OCI-LY1 (cell line): ENCODE results near the gene GMDS.
A peak's percentile ranks its signal among the peaks of the same experiment; 100 is the strongest.

Experiments used
- H2AFZ ChIP-seq: fragments of 200-600 bp; sonication (generic), shearing (Covaris generic); 2 replicates; pipeline ENCODE4 v1.6.0; 2014; ENCODE audit warnings: antibody characterized with exemption, mild to moderate bottlenecking, low read length
- H3F3A ChIP-seq: fragments of 200-600 bp; sonication (generic), shearing (Covaris generic); 2 replicates; pipeline ENCODE4 v1.6.0; 2014; ENCODE audit warnings: mild to moderate bottlenecking, antibody characterized with exemption, low read length, moderate library complexity; ENCODE audit not compliant: insufficient read depth
- H3K27ac ChIP-seq: fragments of 200-600 bp; sonication (generic); 2 replicates; pipeline ENCODE4 v1.5.1; 2014; ENCODE audit warnings: low read length, mixed run types, mild to moderate bottlenecking, low read depth; ENCODE audit not compliant: poor library complexity, severe bottlenecking
- H3K27me3 ChIP-seq: fragments of 200-600 bp; sonication (generic); 2 replicates; pipeline ENCODE4 v1.6.0; 2014; ENCODE audit warnings: antibody characterized with exemption, mild to moderate bottlenecking, low read length, moderate library complexity; ENCODE audit not compliant: insufficient read depth
- H3K36me3 ChIP-seq: fragments of 200-600 bp; sonication (generic); 2 replicates; pipeline ENCODE4 v1.6.1; 2014; ENCODE audit warnings: mild to moderate bottlenecking, antibody characterized with exemption, low read length, moderate library complexity, mixed read lengths; ENCODE audit not compliant: insufficient read depth
- H3K4me1 ChIP-seq: fragments of 200-600 bp; sonication (generic); 2 replicates; pipeline ENCODE4 v1.5.1; 2014; ENCODE audit warnings: mild to moderate bottlenecking, low read length, moderate library complexity; ENCODE audit not compliant: insufficient read depth, severe bottlenecking
- H3K4me2 ChIP-seq: fragments of 200-600 bp; sonication (generic), shearing (Covaris generic); 2 replicates; pipeline ENCODE4 v1.6.1; 2014; ENCODE audit warnings: low read length
- H3K4me3 ChIP-seq: fragments of 200-600 bp; sonication (generic); 2 replicates; pipeline ENCODE4 v1.5.1; 2014; ENCODE audit warnings: low read length, low read depth, mild to moderate bottlenecking, mixed read lengths; ENCODE audit not compliant: poor library complexity, severe bottlenecking
- H3K79me2 ChIP-seq: fragments of 200-600 bp; shearing (Covaris generic); 2 replicates; pipeline ENCODE4 v1.6.1; 2016; ENCODE audit warnings: mixed run types, low read length, mixed read lengths; ENCODE audit not compliant: insufficient read depth
- H3K9ac ChIP-seq: fragments of 200-600 bp; sonication (generic), shearing (Covaris generic); 2 replicates; pipeline ENCODE4 v1.6.1; 2014; ENCODE audit warnings: mild to moderate bottlenecking, low read length, mixed read lengths
- H3K9me2 ChIP-seq: fragments of 200-600 bp; sonication (generic), shearing (Covaris generic); 2 replicates; pipeline ENCODE4 v1.6.1; 2014; ENCODE audit warnings: low read depth, mild to moderate bottlenecking, low read length, mixed read lengths
- H3K9me3 ChIP-seq: fragments of 200-600 bp; shearing (Covaris generic); 2 replicates; pipeline ENCODE4 v1.6.1; 2014; ENCODE audit warnings: low read length, mixed read lengths
- H4K20me1 ChIP-seq: fragments of 200-600 bp; sonication (generic), shearing (Covaris generic); 2 replicates; pipeline ENCODE4 v1.6.0; 2016; ENCODE audit warnings: mild to moderate bottlenecking, low read length; ENCODE audit not compliant: insufficient read depth
- EZH2 ChIP-seq: fragments of 200-600 bp; sonication (generic), shearing (Covaris generic); IDR thresholded peaks from 2 replicates; pipeline ENCODE4 v1.8.0; 2017; ENCODE audit warnings: borderline replicate concordance, mixed run types, mild to moderate bottlenecking, antibody characterized with exemption, low read length, moderate library complexity, mixed read lengths
- TF ChIP-seq, protein P1 (sequence below): fragments of 200-600 bp; sonication (generic), shearing (Covaris generic); IDR thresholded peaks from 2 replicates; pipeline ENCODE4 v1.5.1; 2017; ENCODE audit warnings: mild to moderate bottlenecking, antibody characterized with exemption, low read length, moderate library complexity, mixed read lengths

Gene GMDS

DNA sequence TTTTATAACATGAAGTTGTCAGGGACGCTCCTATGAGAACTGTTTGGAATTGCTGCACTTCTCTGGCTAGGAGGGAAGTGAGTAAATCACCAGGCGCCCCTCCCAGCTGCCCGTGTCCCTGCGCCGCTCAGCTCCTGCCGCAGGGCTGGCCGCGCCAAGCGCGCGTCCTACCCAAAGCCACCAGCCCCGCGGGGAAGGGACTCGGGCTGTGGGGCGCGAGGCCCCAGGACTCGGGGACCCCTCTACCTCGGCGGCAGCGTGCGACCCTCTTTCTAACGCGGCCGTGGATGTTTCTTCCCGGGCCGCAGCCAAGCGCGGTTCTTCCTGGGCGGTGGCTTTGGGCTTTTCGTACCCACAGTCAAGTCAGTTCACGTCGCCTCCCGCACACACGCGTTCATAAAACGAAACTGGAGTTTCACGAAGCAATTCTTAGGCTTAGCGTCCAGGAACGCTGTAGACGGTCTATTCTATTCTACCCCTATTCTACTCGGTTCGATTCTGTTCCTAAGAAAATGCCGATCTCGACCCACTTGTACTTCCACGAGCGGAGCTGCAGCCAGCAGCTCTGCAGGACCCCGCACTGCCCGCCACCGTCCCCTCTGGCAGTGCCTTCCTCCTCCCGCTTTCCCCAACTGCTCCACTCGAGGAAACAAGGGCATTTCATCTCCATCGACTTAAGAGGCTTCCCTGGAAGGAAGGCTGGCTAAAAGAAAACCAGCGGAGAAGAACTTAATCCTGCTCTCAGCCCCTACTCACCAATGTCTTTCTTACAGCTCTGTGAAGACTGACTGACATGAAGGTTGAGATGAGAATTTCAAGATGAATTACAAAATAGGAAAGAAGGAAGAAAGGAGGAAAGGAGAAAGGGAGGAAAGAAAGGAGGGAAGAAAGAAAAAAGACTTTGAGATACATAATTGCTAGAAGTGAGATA, 620.3 kb downstream of the GMDS start:
- no peaks in the 10 kb centered on the region for H3K9me2 ChIP-seq
- H3K4me2 ChIP-seq, result peak overlapping the region; percentile 4; the same call in 1 of the 2 replicates
- H3K9ac ChIP-seq, result no peak overlapping the region
- H3K36me3 ChIP-seq, result peaks cover 46% of the 10 kb centered on the region
- no peaks in the 10 kb centered on the region for H3K79me2 ChIP-seq
- no peak overlapping the region for H2AFZ ChIP-seq
- peaks cover 13% of the 10 kb centered on the region; the same call in 1 of the 2 replicates for H3K27me3 ChIP-seq
- no peak overlapping the region for H3K4me3 ChIP-seq
- H3K27ac ChIP-seq, result no peak overlapping the region
- no peaks in the 10 kb centered on the region for H3F3A ChIP-seq
- no peaks in the 10 kb centered on the region for H4K20me1 ChIP-seq
- TF ChIP-seq, protein P1, sequence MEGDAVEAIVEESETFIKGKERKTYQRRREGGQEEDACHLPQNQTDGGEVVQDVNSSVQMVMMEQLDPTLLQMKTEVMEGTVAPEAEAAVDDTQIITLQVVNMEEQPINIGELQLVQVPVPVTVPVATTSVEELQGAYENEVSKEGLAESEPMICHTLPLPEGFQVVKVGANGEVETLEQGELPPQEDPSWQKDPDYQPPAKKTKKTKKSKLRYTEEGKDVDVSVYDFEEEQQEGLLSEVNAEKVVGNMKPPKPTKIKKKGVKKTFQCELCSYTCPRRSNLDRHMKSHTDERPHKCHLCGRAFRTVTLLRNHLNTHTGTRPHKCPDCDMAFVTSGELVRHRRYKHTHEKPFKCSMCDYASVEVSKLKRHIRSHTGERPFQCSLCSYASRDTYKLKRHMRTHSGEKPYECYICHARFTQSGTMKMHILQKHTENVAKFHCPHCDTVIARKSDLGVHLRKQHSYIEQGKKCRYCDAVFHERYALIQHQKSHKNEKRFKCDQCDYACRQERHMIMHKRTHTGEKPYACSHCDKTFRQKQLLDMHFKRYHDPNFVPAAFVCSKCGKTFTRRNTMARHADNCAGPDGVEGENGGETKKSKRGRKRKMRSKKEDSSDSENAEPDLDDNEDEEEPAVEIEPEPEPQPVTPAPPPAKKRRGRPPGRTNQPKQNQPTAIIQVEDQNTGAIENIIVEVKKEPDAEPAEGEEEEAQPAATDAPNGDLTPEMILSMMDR, result no peak
- no peak for TF ChIP-seq EZH2
- H3K4me1 ChIP-seq, result peaks cover 8% of the 10 kb centered on the region
- no peaks in the 10 kb centered on the region for H3K9me3 ChIP-seq

DNA sequence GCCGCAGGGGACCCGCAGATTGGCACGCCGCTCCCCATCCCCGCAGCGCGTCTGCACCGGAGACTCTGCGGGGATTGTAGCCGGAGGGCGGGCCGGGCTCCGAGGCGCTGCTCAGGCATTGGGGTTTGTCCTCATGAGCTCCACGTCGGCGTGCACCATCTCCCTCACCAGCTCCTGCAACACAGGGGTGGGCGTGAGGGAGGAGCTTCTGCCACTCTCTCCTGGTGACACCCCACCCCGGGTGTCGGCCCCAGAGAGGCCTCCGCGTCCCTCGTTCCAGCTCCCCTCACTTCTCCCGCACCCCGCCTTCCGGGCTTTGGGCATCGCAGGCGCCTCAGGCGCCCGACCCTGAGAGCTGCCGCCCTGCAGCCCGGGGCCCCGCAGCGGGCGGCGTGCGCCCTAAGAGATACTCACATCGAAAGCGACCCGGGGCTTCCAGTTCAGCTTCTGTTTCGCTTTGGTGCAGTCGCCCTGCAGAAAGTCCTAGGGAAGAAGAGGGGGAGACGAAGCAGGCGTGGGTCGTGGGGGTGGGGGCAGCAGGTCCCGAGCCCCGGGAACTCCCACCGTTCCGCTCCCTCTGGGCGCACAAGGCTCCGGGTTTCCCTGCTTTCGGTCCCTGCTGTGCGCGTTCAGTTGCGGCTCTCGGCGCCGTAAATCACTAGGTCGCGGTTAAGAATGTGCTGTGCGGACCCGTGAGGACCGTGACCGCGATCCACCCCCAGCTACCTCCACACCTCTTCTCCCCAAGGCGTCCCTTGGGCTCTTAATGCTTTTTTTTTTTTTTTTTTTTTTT, 621.2 kb downstream of the GMDS start:
- H3K27me3 ChIP-seq, result peaks cover 13% of the 10 kb centered on the region; the same call in 1 of the 2 replicates
- H3F3A ChIP-seq, result no peaks in the 10 kb centered on the region
- H3K27ac ChIP-seq, result no peak overlapping the region
- no peaks in the 10 kb centered on the region for H4K20me1 ChIP-seq
- H3K4me3 ChIP-seq, result no peak overlapping the region
- H3K79me2 ChIP-seq, result no peaks in the 10 kb centered on the region
- no peaks in the 10 kb centered on the region for H3K9me3 ChIP-seq
- H3K36me3 ChIP-seq, result peaks cover 41% of the 10 kb centered on the region
- no peak overlapping the region for H2AFZ ChIP-seq
- peak overlapping the region; percentile 4; the same call in 1 of the 2 replicates for H3K4me2 ChIP-seq
- no peaks in the 10 kb centered on the region for H3K9me2 ChIP-seq
- TF ChIP-seq, protein P1, result no peak
- TF ChIP-seq EZH2, result no peak
- no peak overlapping the region for H3K9ac ChIP-seq
- peaks cover 8% of the 10 kb centered on the region for H3K4me1 ChIP-seq

DNA sequence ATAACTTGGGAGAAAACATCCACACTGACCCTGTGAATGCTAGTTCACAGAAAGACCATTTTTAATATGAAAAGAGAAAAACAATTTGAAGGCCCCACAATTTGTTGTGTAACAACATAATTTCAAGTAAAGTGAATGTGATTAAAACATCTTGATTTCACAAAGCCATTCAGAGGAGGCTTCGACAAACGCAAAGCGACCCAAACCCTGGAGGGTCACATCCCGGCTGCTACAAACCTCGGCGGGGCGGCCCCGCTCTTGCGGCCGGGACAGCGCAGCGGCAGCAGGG, 621.7 kb downstream of the GMDS start:
- Histone ChIP-seq H3K9ac (no peak overlapping the region), H3K27me3 (peaks cover 13% of the 10 kb centered on the region; the same call in 1 of the 2 replicates), H3K4me2 (no peak overlapping the region), H3F3A (no peaks in the 10 kb centered on the region), H3K4me1 (peaks cover 8% of the 10 kb centered on the region), H3K4me3 (no peak overlapping the region), H2AFZ (no peak overlapping the region), H4K20me1 (no peaks in the 10 kb centered on the region), H3K9me3 (no peaks in the 10 kb centered on the region), H3K9me2 (no peaks in the 10 kb centered on the region), H3K79me2 (no peaks in the 10 kb centered on the region), H3K36me3 (peaks cover 39% of the 10 kb centered on the region), H3K27ac (no peak overlapping the region)
- TF ChIP-seq, protein P1, result no peak
- TF ChIP-seq EZH2, result no peak
